Stimulated activated naive CD8-positive, alpha-beta T cell treated with anti-CD3 and anti-CD28 coated beads, Interleukin-15, amount 100 ng/mL, for 72 hours (primary cell): ENCODE measurements around the gene CAPS.
A peak's percentile ranks its signal among the peaks of the same experiment; 100 is the strongest.

Experiments used
- ATAC-seq: fragments of 150-1000 bp; cut with Tn5 transposase; 2 replicates; pipeline ENCODE4 v1.10.0; 2021; ENCODE audit warnings: mild to moderate bottlenecking, moderate library complexity
- DNase-seq, 2 donors: peaks; one replicate each; pipeline ENCODE4 v3.0.0; 2021 to 2022
- H3K27ac Mint-ChIP-seq, 2 donors: one replicate each; pipeline ENCODE4 v1.8.0; 2022; ENCODE audit warnings: mild to moderate bottlenecking in 2 of 2, mixed read lengths in 2 of 2, moderate library complexity in 2 of 2
- H3K27me3 Mint-ChIP-seq: one replicate; pipeline ENCODE4 v1.8.0; 2022; ENCODE audit warnings: mixed read lengths
- H3K4me1 Mint-ChIP-seq: one replicate; pipeline ENCODE4 v1.8.0; 2022; ENCODE audit warnings: mild to moderate bottlenecking, mixed read lengths
- H3K4me3 Mint-ChIP-seq, 2 donors: one replicate each; pipeline ENCODE4 v1.8.0; 2022; ENCODE audit warnings: mild to moderate bottlenecking in 2 of 2, mixed read lengths in 2 of 2, moderate library complexity in 1 of 2
- H3K9me3 Mint-ChIP-seq, 2 donors: one replicate each; pipeline ENCODE4 v1.8.0; 2022; ENCODE audit warnings: mixed read lengths in 2 of 2

Gene CAPS

GRCh38 chr19:5934774-5935472 is 20.9 kb downstream of the CAPS start:
- no peak for ATAC-seq
- Mint-ChIP-seq H3K4me1 (no peaks in the 10 kb centered on the region), H3K9me3 (no peaks in the 10 kb centered on the region), H3K27me3 (no peaks in the 10 kb centered on the region), H3K4me3 (no peak overlapping the region), H3K27ac (peak overlapping the region in 1 of 2 donors; percentile 50)
- DNase-seq, result no peak

GRCh38 chr19:5935473-5936291 is 21.6 kb downstream of the CAPS start:
- DNase-seq (no peak), ATAC-seq (no peak)
- Mint-ChIP-seq H3K9me3 (no peaks in the 10 kb centered on the region), H3K27me3 (no peaks in the 10 kb centered on the region), H3K4me1 (no peaks in the 10 kb centered on the region), H3K4me3 (no peak overlapping the region), H3K27ac (no peak overlapping the region)

GRCh38 chr19:5936292-5936592 is 22.2 kb downstream of the CAPS start:
- DNase-seq, result no peak
- no peak for ATAC-seq
- Mint-ChIP-seq H3K27ac (peak overlapping the region in 1 of 2 donors; percentile 59), H3K4me3 (no peak overlapping the region), H3K27me3 (no peaks in the 10 kb centered on the region), H3K9me3 (no peaks in the 10 kb centered on the region), H3K4me1 (no peaks in the 10 kb centered on the region)

GRCh38 chr19:5937550-5937949 is 23.5 kb downstream of the CAPS start:
- no peaks in the 10 kb centered on the region for H3K9me3 Mint-ChIP-seq
- H3K27ac Mint-ChIP-seq, result peak overlapping the region in 1 of 2 donors; percentile 69
- no peak for DNase-seq
- no peaks in the 10 kb centered on the region for H3K4me1 Mint-ChIP-seq
- no peaks in the 10 kb centered on the region for H3K27me3 Mint-ChIP-seq
- ATAC-seq, result no peak
- no peak overlapping the region for H3K4me3 Mint-ChIP-seq

GRCh38 chr19:5940260-5941208 is 26.5 kb downstream of the CAPS start:
- ATAC-seq, result no peak
- Mint-ChIP-seq H3K9me3 (no peaks in the 10 kb centered on the region), H3K4me3 (no peak overlapping the region), H3K27me3 (no peaks in the 10 kb centered on the region), H3K4me1 (peaks cover 25% of the 10 kb centered on the region), H3K27ac (peak overlapping the region in 1 of 2 donors; percentile 33)
- no peak for DNase-seq

GRCh38 chr19:5941673-5942072 is 27.6 kb downstream of the CAPS start:
- Mint-ChIP-seq H3K4me1 (peaks cover 36% of the 10 kb centered on the region), H3K27ac (no peak overlapping the region)
- no peak for ATAC-seq

GRCh38 chr19:5943045-5943444 is 29.0 kb downstream of the CAPS start:
- Mint-ChIP-seq H3K9me3 (no peaks in the 10 kb centered on the region), H3K27me3 (no peaks in the 10 kb centered on the region), H3K4me1 (peaks cover 50% of the 10 kb centered on the region), H3K4me3 (no peak overlapping the region), H3K27ac (no peak overlapping the region)
- no peak for ATAC-seq
- DNase-seq, result no peak

More at GRCh38 chr19:5941673-5942072, 27.6 kb downstream of the CAPS start:
- DNase-seq, result no peak
- H3K9me3 Mint-ChIP-seq, result no peaks in the 10 kb centered on the region
- H3K27me3 Mint-ChIP-seq, result no peaks in the 10 kb centered on the region
- no peak overlapping the region for H3K4me3 Mint-ChIP-seq

- DNase-seq (no peak), ATAC-seq (peak; percentile 33)
- Mint-ChIP-seq H3K9me3 (no peaks in the 10 kb centered on the region), H3K27ac (peak overlapping the region; percentile 65 to 78), H3K27me3 (no peaks in the 10 kb centered on the region), H3K4me1 (peaks cover 56% of the 10 kb centered on the region), H3K4me3 (no peak overlapping the region)
Measured at GRCh38 chr19:5943623-5944022, 29.6 kb downstream of the CAPS start.

GRCh38 chr19:5947435-5947834 is 33.4 kb downstream of the CAPS start:
- ATAC-seq (no peak), DNase-seq (no peak)
- Mint-ChIP-seq H3K9me3 (no peaks in the 10 kb centered on the region), H3K27ac (peak overlapping the region; percentile 68 to 69), H3K4me1 (peaks cover 94% of the 10 kb centered on the region), H3K4me3 (peak overlapping the region in 1 of 2 donors; percentile 54), H3K27me3 (no peaks in the 10 kb centered on the region)

GRCh38 chr19:5948752-5949564 is 34.9 kb downstream of the CAPS start:
- Mint-ChIP-seq H3K4me3 (peak overlapping the region; percentile 65 to 83), H3K4me1 (peaks cover 100% of the 10 kb centered on the region), H3K27ac (peak overlapping the region; percentile 96 to 98), H3K9me3 (no peaks in the 10 kb centered on the region), H3K27me3 (no peaks in the 10 kb centered on the region)
- peak; percentile 61 for ATAC-seq
- peak in 1 of 2 donors; percentile 26 for DNase-seq

GRCh38 chr19:5949792-5950305 is 35.8 kb downstream of the CAPS start:
- H3K9me3 Mint-ChIP-seq, result no peaks in the 10 kb centered on the region
- H3K27me3 Mint-ChIP-seq, result no peaks in the 10 kb centered on the region
- peak; percentile 67 for ATAC-seq
- peaks cover 100% of the 10 kb centered on the region for H3K4me1 Mint-ChIP-seq
- peak overlapping the region; percentile 96 to 98 for H3K27ac Mint-ChIP-seq
- DNase-seq, result peak; percentile 26 to 43
- peak overlapping the region; percentile 65 to 83 for H3K4me3 Mint-ChIP-seq

GRCh38 chr19:5950741-5951140 is 36.7 kb downstream of the CAPS start:
- no peaks in the 10 kb centered on the region for H3K9me3 Mint-ChIP-seq
- peak overlapping the region; percentile 66 to 93 for H3K27ac Mint-ChIP-seq
- H3K4me3 Mint-ChIP-seq, result peak overlapping the region; percentile 65 to 83
- H3K27me3 Mint-ChIP-seq, result no peaks in the 10 kb centered on the region
- peaks cover 100% of the 10 kb centered on the region for H3K4me1 Mint-ChIP-seq
- DNase-seq (no peak), ATAC-seq (no peak)

- Mint-ChIP-seq H3K27ac (peak overlapping the region; percentile 95 to 99), H3K27me3 (no peaks in the 10 kb centered on the region), H3K4me1 (peaks cover 100% of the 10 kb centered on the region), H3K4me3 (peak overlapping the region; percentile 42 to 65), H3K9me3 (no peaks in the 10 kb centered on the region)
- no peak for DNase-seq
- no peak for ATAC-seq
Measured at GRCh38 chr19:5951338-5951861, 37.3 kb downstream of the CAPS start.

- Mint-ChIP-seq H3K4me1 (peaks cover 100% of the 10 kb centered on the region), H3K27me3 (no peaks in the 10 kb centered on the region), H3K4me3 (peak overlapping the region; percentile 75 to 78), H3K9me3 (no peaks in the 10 kb centered on the region), H3K27ac (peak overlapping the region; percentile 95 to 99)
- no peak for DNase-seq
- ATAC-seq, result no peak
Measured at GRCh38 chr19:5952193-5953029, 38.4 kb downstream of the CAPS start.
